Hematopoietic multipotent progenitor cell treated with erythropoietin and hydrocortisone succinate and interleukin-3 and kit ligand, for 8 days (in vitro differentiated cells): Measurements from ENCODE around the gene RAB6B.

Source experiments
- DNase-seq: peaks from one replicate; pipeline ENCODE4 v3.0.0-alpha.2; 2015

The RAB6B gene

DNA sequence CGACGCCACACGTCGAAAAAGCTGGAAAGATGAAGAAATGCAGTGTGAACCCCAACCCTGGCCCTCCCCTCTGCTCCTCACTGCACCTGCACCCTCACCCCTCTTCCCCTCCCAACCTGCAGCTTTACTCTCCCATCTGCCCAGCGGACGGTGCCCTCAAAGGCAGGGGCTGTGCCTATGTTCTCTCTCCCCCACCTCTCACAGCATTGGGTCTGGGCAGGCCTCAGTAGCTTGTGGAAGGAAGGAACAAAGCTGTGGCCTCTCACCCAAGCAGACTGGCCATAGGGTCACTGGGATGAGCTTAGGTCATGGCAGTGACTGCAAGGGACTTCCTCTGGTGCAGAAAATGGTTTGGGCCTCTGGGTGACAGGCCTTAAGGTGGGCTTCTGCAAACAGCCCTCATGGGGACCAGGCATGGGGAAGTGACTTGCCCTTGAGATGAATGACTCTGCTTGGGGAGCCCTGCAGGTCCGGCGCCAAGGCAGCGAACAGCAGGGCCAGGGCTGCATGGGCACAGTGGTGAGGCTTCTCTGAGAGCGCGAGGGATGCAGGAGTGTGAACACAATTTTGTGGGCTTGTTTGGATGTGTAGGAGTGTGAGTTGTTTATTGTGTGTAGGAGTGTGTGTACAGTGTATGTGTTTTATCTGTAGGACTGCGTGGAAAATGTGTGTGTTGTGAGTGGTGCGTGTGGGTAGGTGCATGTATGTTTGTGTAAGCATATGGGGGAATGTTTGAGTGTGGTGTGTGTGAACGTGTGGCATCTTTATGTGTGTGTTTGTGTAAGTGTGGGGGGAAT lies 60.9 kb downstream of the RAB6B start:
- no peak for DNase-seq

DNA sequence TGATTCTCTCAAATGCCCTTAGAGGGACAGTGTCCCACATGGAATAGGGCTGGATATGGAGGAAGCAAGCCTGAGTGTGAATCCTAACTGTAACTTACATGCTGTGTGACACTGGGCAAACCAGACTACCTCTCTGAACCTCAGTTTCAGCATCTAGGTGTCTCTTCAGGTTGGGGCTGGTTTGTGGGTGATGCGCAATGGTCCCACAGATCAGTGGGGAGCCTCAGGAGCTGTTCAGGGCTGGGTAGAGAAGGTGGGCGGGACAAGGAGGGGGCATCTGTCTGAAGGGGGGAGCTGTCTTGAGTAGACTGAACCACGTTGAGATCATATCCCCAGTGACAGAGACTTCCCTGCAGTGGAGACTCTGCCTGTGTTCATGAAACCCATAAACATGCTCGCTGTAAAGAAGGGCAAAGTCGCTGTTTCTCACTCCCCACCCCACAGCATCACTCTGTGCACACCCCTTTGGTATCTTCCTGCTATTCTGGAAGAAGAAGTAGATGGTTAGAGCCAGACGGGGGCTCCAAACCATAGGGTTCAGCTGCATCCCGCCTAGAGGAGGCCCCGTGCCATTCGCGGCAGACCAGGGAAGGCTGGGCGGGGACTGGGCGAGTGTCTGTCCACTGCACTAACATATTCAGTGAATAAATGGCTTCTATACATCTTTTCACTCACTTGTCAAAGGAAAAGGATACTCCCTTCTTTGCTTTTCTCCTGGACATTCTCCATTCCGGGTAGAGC lies 61.6 kb downstream of the RAB6B start:
- no peak for DNase-seq

DNA sequence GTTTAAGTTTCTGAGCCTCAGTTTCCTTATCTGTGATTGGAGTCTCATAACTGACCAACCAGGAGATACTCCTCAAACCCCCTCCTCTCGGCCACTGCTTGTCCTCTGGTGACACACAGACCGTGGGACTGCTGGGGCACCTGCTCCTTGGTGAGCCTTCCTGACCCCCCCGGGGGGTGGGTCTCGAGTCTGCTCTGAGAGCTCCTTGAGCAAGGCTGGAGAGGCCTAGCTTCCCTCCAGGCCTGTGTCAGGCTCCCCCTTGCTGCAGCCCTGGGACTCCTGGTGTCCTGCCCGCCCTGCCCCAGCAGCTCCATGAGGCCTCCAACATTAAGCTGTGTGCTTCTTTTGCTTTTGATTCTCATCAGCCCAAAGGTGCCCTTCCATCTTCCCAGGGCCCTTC lies 62.4 kb downstream of the RAB6B start:
- DNase-seq, result no peak

DNA sequence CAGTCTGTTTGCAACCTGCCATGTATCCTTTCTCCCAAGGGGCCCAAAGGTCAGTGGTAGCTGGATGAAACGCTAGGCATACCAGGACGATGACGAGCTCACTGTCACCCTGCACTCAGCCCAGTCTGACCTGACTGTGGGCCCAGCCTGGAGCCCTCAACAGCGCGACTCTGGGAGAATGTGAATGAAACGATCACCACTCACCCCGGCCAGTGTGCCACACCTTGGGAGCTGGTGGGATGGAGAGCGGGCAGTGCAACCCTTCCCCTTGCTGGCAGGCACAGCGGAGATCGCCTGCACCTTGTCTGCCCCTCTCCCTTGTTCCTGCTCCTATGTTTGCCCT lies 62.9 kb downstream of the RAB6B start:
- DNase-seq, result no peak

DNA sequence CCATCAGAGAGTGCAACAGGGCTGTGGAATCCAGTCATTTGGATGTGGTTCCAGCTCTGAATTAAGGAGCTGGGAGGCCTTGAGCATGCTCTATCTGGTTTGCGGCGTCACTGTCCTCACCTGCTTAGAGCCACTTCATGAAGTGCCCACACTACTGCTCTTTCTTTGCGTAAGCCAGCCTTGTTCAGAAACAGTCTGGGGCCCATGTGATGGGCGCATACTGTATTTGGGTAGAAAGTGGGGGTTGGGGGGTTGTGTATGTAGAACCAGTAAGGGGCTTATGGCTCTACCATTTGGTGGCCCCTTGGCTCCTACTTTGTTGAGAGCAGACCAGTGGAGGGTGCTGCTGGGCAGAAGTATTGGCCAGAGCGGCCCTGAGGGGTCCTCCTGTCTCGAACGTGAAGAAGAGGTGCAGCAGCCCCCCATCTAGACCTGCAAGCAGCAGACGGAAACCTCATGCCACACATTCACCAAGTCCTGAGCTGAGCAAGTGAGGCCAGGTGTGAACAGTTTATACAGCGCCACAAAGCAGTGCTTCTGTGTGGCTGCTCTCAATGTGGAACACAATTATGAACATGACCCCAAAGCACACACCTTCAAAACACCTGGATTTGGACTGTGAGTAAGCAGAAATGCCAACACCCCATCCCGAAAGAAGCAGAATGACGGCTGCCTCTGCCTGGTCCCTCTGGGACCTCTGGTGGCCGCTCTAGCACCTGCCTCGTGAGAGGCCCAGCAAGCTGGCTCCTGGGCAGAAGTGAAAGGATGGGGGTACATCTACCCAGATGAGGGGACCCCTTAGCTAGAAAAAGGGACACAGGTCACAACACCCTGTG lies 63.5 kb downstream of the RAB6B start:
- DNase-seq, result no peak

DNA sequence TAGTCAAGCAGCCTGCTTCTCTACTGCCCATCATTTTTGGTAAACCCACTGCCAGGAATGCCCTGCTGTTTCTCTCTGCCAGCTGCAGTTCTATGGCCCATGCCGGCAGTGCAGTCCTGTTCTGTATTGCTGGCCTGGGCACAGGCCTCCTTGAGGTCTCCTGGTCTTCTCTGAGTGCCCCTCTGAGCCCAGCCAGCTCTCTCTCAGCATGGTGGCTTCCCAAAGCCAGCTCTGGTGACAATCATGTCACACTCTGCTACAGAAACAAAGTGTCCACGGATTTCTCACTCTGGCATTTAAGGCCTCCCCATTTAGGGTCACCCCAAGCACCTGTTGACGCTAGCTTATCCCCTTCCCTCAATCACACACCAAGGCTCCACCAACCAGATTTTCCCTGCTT lies 65.6 kb downstream of the RAB6B start:
- DNase-seq, result no peak

DNA sequence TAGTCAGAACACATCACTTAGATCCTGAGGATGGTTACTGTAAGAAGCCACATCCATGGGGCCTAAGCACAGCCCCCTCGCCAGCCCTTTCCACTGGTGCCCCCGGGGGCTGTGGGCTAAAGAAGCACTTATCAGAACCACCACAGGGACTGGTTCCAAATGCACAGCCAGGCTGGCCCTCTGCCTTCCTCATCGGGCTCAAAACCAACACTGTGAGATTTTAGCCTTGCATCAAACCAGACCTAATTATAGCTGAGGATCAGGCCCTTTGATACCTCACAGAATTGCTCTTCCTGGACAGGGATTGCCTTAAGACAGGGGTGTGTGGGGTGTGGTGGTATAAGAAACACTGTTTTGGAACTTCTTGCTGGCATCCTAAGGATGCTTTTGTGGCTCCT lies 66.4 kb downstream of the RAB6B start:
- no peak for DNase-seq

DNA sequence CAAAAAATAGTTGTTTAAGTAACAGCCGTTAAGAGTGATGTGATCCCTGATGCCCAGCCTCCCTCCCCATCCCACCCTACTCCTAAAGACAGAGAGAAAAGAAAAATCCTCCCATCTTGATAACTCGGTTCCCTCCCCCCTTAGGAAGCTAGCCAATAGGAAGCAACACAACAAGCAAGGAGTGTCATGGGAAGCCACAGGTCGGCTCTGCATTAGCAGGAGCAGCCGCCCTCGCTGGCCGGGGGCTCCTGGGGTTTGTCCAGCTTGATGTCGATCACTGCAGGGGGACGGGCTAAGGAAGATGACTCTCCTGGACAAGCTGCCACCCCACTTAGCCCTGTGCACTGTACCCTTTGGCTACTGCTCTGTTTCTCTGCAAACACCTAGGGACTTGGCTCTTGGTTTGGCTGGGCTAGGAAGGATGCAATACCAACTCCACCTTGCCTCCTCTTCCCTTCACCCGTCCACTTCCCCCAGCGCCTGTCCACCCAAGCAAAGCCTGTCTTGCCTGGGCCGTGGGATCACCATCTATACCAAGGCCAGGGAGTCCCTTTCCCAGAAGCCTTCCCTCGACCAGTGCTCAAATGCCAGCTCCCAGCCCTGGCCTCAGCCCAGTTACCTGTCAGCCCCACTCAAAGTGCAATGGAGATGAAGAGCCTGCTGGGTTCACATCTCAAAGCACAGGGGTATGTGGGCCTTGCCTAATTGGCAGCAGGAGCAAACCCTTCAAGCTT lies 66.9 kb downstream of the RAB6B start:
- DNase-seq, result no peak

DNA sequence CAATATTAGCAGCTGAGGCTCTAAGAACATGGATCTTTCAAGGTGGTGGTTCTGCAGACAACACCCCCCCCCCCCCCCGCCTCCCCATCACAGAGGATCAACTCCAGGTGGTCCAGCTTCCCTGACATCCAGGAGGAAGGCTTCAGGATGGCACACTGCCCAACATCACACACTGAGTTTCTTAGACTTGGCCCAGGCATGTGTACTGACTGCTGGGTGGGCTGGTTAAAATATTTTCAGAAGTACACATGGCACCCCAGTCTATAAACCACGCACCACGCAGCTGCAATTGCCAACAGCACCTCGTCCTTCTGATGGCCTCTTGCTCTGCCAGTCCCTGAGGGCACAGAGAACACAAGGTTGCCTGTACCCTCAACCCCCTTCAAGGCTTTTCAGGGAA lies 68.0 kb downstream of the RAB6B start:
- DNase-seq, result no peak

DNA sequence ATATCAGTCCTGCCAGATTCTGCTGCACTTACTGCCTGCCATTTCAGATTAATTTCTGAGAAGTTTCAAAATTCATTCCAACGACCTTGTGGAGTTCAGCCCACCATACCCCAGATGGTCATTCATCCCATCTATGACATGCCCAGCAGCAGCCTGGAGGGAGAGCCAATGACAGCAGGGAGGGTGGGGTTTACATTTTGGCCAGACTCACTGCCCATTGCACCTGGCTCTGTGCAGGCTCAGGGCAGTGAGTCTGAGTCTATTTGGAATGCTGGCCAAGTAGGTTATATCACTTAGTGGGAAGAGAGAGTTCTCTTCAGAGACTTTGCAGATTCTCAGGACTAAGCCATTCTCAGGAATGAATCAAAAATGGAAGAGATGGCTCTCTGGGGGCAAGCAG lies 68.5 kb downstream of the RAB6B start:
- no peak for DNase-seq

DNA sequence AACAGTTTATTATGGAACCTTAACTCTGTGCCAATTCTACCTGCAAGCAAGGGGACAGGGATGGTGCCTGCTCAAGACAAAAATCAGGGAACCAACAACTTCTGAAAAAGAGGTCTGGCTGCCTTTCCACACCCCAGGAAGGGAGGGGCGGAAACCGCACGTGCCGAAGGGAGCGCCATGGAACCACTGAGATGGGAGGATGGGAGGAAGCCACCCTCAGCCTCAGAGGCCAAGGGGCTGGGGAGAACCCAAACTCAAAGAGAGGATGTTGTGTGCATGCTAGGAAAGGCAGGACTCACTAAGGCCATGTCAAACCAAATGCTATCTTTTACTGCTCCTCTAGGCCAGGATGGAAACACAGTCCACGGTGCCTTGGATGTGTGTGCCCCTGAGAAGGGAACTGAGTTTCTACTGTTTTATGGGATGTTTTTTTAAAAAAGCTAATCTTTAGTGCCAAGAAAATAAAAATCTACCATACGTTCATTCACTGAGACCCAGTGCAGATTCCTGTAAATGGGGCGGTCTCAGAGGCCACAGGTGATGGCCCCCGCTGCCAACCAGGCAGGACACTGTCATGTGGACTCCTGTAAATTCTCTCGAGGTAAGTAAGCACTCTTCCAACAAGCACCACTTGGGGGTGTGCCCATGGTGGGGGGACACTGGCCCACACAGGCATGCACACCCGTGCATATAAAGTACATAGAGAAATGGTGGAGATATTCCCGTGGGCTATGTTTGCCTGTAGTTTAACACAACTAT lies 69.5 kb downstream of the RAB6B start:
- DNase-seq, result no peak

DNA sequence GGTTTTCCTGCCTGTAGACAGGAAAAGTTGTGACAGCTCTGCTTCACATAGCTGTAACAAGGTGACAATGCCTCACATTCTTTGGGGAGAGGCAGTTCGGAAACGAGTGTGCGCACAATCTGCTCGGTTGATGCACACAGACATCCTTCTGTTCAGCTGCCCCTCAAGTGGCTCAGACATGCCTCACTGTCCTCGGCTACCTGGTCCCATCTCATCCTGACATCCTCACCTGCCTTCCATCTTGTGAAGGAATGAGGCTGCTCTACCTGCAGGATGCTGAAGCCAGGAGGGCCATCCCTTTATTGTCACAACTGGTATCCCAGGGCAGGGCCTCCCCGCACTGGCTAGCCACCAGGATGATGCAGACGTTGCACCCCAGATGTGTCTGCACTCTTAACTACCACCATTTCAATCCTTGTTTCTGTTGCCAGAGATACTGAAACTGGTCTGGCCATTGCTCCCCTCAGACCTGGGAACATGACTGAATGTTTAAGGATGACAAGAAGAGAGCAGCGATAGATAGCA lies 70.7 kb downstream of the RAB6B start:
- DNase-seq, result no peak

DNA sequence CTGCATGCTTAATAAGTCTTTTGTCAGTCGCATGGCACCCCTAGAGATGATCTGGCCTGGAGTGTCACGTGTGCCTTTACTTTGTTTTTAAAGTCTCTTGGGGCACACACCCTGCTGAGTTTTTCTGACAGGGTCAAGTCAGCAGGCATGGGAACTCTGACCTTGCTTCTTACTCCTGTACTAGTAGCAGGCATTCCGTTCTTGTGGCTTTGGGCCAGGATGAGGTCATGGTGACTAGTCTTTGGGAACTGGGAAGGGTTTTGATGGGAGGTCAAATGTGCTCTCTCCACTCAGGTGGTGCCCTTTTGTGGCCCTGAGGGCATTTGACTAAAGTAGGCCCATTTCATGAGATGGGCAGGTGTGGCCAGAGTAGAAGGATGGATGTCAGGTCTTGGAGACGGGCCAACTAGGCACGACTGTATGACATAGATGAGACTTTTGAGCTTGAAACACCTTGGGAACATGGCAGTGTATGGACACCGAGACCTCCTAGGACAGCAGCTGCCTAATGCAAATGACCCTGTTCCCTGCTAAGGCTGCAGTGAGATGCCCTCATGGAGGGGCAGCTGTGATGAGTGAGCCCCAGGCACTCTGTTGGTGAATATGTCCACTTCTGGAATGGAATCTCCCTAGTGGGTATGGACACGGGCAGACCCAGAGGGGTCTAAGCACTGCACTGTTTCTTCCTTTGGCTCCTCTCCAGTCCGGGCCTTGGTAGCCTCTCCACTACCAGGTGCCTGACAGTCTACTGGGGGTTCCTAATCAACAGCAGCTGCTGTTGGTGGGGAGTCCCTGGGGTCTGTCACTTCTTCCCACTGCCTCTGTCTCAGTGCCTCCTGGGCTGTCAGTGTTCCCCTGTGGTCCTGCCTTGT lies 73.7 kb downstream of the RAB6B start:
- DNase-seq, result peak; percentile 68

DNA sequence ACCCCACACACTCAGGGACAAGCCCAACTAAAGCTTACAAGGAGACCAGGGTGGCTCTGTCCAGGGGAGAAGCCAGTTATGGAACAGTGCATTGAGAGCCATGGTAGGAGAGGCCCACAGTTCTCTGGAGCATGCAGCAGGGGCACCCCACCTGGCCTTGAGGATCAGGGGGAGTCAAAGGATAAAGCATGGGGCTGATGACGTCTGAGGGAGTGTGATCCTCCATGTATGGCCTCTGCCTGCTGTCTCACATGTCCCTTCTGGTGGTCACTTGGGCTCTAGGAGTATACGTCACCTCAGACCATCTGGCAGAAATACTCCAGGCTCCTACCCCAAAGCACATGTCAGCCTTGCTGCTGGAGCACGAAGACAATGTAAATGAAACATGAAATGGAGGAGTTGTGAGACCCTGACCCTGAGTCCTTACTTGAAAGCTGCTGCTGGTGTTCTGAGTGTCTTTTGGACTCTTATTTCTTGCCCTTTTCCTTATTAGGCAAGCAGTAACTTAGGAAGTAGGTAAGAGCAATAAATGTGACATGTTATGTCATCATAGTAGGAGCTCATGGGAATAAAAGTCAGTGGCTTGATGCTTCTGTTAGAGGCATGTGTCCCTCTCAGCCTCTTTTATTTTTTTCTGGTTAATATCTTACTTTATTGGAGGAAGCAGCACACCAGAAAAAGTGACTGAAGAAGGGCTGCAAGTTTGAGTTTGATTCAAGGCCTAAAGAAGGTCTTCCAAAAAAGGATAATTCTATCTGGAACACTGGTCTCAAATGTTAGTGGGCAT lies 74.6 kb downstream of the RAB6B start:
- no peak for DNase-seq

DNA sequence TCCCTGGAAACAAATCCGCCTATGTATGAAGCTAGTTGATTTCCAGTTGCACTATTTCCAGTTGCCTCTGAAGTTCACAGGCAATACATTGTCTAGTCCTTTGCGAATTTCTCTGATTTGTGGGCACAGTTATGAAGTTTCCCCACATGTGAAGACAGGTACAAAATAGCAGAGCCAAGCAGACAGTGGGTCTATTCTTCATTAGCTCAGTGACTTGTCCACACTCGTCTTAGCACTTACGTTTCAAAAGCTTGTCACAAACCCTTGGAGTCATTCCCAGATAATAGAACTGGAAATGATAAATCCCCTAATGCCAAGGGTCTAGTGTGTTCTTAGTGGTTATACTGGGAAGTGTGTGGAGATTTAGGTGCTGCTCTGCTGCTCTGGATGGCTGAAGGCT lies 75.6 kb downstream of the RAB6B start:
- DNase-seq, result no peak

DNA sequence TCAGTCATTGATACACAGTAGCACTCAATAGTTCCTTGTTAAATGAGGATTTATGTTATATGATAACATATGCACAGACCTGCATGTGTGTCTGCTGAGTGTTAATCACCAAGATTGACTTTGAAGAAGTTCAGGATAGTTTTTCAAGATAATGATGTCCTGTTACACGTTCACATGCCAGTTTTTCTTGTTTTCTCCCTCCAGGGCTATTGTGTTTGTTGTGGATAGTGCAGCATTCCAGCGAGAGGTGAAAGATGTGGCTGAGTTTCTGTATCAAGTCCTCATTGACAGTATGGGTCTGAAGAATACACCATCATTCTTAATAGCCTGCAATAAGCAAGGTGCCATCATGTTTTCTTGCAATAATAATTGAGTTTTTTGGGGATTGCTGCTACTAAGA lies 80.3 kb downstream of the RAB6B start:
- no peak for DNase-seq

DNA sequence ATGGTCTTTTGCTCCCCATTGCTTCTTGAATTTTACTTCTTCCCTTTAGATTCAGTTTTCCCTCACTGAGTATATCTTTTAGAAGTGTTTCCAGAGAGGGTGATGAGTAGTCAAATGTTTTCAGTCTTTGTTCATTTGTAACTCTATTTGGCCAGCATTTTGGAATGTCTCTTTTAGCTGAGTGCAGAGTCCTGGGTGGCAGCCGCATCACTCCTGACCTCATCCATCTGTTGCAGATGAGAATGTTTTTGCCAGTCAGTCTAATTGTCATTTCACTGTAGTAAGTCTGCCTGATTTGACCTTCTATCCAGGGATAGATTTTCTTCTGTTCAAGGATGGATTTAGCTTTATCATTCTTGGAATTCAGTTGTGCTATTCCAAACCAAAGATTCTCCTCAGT lies 82.8 kb downstream of the RAB6B start:
- no peak for DNase-seq

DNA sequence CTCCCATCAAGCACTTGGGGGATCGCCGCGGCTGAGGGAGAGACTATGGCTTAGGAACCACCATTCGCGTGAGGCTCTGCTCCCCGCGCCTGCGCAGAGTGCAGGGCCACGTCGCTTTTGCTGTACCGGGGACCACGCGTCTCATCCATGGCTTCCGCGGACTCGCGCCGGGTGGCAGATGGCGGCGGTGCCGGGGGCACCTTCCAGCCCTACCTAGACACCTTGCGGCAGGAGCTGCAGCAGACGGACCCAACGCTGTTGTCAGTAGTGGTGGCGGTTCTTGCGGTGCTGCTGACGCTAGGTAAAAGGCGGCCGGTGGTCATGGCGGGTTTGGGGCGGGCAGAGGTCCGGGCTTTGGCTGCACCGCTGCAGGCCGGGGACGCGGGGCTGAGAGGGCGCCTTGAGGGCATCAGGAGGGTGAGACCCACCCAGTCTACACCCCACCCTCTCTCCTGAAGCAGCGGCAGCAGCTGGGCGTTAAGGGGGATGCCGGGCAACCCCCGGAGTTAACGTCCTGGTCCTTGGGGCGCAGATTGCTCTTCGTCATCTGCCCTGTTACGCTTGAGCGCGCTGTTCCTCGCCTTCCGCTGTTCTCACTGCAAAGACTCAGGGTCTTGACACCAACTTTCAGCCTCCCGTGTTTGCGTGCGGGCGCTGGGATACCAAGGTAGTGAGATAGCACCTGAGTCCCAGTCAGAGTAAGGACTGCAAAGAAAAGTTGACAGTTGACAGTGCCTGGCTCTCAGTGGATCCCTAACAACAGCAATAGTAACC lies 89.8 kb downstream of the RAB6B start, which contains the start of gene SRPRB:
Gene SRPRB, plus strand, starts transcription at position 114 of the 774 bp plus-strand sequence. Its CDS starts 34 bp downstream, at position 148.
- peak; percentile 97 for DNase-seq

DNA sequence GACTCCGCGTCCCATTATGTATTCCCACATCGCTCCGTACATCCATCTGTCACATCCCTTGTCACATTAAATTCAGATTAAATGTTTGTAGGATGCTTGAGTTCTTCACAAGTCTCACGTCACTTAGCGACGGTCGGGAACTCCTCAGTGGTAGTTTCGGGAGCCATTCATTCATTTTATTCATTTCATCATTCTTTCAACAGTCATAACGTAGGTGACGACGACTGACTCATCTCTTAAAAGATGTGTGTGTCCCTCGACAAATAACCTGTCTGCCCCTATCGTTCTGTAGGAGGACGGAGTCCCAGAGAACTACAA lies 90.3 kb downstream of the RAB6B start:
- no peak for DNase-seq
